ENCODE results near the gene SPR.

The SPR gene

GRCh38 chr2:72892506-72893173 lies 5.4 kb downstream of the SPR start:
- ChIA-PET POLR2A (interaction anchor here (1.3 to 1.9 kb wide), 2 partner anchors 268 to 285 kb away, joined by 6 to 8 read pairs; no protein-coding TSS in a partner anchor), CTCF (interaction anchor here (0.6 to 11.9 kb wide), 85 partner anchors 9 to 383 kb away, joined by 3 to 502 read pairs (median 5); partner anchors contain the start of genes EMX1, NOTO, PRADC1 and SFXN5)
- peak; percentile 97 for TF ChIP-seq CTCF (IDR thresholded peaks at IDR 0.05; ENCODE audit: insufficient read depth, low read length, missing control alignments)
- DNase-seq (ENCODE audit: low read depth, low spot score): no peak
- no peak overlapping the region for H3K4me3 ChIP-seq (ENCODE audit: low read depth, low read length)

GRCh38 chr2:72893594-72894319 lies 6.5 kb downstream of the SPR start:
- POLR2A ChIA-PET: interaction anchor here (1.1 to 1.9 kb wide), 3 partner anchors 80 to 284 kb away, joined by 5 to 8 read pairs (median 6); no protein-coding TSS in a partner anchor
- no peak for DNase-seq (ENCODE audit: low read depth, low spot score)
- H3K4me3 ChIP-seq (ENCODE audit: low read depth, low read length): no peak overlapping the region
- CTCF ChIA-PET: interaction anchor here (0.5 to 11.9 kb wide), 73 partner anchors 8 to 1364 kb away, joined by 3 to 502 read pairs (median 6); partner anchors contain the start of genes EMX1, NOTO, PRADC1 and SFXN5
- peak; percentile 92 for TF ChIP-seq CTCF (IDR thresholded peaks at IDR 0.05; ENCODE audit: insufficient read depth, low read length, missing control alignments)

- ChIA-PET POLR2A (no interaction called here), CTCF (interaction anchor here (0.8 to 11.9 kb wide), 34 partner anchors 8 to 318 kb away, joined by 3 to 502 read pairs (median 10); partner anchors contain the start of genes EMX1, NOTO and SFXN5)
These were observed 7.3 kb downstream of the SPR start for GRCh38 chr2:72894514-72894913.

GRCh38 chr2:72895154-72895553 lies 7.9 kb downstream of the SPR start:
- POLR2A ChIA-PET: no interaction called here
- TF ChIP-seq CTCF (IDR thresholded peaks at IDR 0.05; ENCODE audit: insufficient read depth, low read length, missing control alignments): no peak
- CTCF ChIA-PET: interaction anchor here (0.6 to 11.9 kb wide), 19 partner anchors 7 to 317 kb away, joined by 3 to 502 read pairs (median 12); partner anchors contain the start of genes EMX1 and SPR
- H3K4me3 ChIP-seq (ENCODE audit: low read depth, low read length): no peak overlapping the region
- no peak for DNase-seq (ENCODE audit: low read depth, low spot score)

More at GRCh38 chr2:72894514-72894913, 7.3 kb downstream of the SPR start:
- no peak for DNase-seq (ENCODE audit: low read depth, low spot score)
- H3K4me3 ChIP-seq (ENCODE audit: low read depth, low read length): no peak overlapping the region
- no peak for TF ChIP-seq CTCF (IDR thresholded peaks at IDR 0.05; ENCODE audit: insufficient read depth, low read length, missing control alignments)

GRCh38 chr2:72895759-72896281 lies 8.6 kb downstream of the SPR start:
- POLR2A ChIA-PET: no interaction called here
- CTCF ChIA-PET: interaction anchor here (0.8 to 11.9 kb wide), 15 partner anchors 6 to 316 kb away, joined by 3 to 502 read pairs (median 38); partner anchors contain the start of genes EMX1 and SPR
- no peak for DNase-seq (ENCODE audit: low read depth, low spot score)
- TF ChIP-seq CTCF (IDR thresholded peaks at IDR 0.05; ENCODE audit: insufficient read depth, low read length, missing control alignments): no peak
- H3K4me3 ChIP-seq (ENCODE audit: low read depth, low read length): no peak overlapping the region; the same call in 1 of the 2 replicates

Data from AG04449 (cell line).